HG02588 (cell line): ENCODE measurements around the gene ZNF431.
A peak's percentile ranks its signal among the peaks of the same experiment; 100 is the strongest.
"Not testable (repeated sequence)": the region's sequence is repeated elsewhere in the genome, so short reads cannot be mapped to it uniquely, and the experiment has no call there.

ENCODE experiments used
- ATAC-seq: cut with Tn5 transposase; IDR thresholded peaks from one replicate; pipeline ENCODE4 v1.9.1; 2021; ENCODE audit warnings: mild to moderate bottlenecking, moderate library complexity; ENCODE audit not compliant: unreplicated experiment

Gene ZNF431

DNA sequence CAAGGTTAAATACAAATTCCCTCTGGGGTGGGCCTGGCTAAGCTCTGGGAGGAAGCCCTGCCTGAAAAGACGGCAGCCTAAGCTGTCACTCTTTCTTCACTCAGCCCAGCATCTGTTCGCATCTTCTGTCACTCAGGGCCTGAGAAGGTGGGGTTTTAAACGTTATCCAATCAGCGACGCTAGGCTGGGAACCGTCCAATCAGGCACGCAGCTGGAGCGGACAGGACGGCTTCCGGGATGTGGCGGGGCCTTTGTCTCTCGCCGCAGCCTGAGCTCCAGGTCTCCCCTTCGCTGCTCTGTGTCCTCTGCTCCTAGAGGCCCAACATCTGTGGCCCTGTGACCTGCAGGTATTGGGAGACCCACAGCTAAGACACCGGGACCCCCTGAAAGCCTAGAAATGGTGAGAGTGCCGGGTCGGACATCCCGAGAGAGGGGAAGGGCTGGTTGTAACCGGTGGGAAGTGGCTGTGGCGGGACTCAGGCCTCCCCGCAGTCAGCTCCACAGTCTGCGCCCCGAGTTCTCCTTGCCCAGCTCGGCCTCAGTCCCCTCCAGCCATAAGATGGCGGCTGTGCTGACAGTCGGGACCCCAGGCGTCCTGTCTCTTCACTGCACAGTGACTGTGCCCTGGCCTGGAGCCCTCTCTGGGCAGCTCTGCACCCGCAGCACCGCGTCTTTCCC is at the start of gene ZNF431:
Gene ZNF431, plus strand, starts transcription at position 254 of the 678 bp plus-strand sequence. Its CDS starts 144 bp downstream, at position 398.
- ATAC-seq: peak; percentile 98

DNA sequence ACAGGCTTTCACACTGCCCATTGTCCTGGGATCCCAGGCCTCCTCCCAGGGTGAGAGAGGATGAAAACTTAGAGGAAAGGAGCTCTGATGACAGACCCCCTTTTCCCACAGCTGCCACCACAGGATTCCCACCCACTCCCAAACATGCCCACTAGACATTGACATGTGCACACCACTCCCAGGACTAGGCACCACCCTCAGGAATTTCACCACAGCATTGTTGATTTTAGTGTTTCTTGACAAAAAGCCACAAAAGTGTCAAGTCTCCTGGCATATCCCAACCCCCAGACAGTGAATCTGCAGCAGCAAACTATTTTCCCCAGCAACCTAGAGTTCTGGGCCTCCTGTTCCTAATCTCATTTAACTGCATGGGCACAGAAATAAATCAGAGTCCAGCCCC is 49.7 kb upstream of the ZNF431 start:
- no peak for ATAC-seq

GRCh38 chr19:21094347-21095025 is 47.4 kb upstream of the ZNF431 start:
- ATAC-seq: no peak

DNA sequence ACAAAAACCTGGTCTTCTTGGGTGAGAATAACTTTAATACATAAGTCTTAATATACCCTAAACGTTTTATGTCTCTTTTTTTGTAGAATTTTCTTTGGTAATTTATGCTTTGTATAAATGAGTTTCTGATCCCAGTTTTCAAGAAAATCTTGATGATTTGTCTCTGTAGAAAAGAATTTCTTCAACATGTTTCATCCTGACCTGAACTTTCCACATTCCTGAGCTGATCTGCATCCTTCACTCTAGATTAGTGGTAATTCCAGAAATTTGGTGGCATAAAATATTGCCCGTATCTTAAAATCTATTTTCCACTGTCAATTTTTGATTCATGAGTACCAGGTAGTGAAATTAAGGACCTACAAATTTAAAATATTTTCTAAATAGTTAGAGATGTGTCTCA is 43.5 kb upstream of the ZNF431 start:
- no peak for ATAC-seq

GRCh38 chr19:21101521-21102242 is 40.2 kb upstream of the ZNF431 start:
- no peak for ATAC-seq

DNA sequence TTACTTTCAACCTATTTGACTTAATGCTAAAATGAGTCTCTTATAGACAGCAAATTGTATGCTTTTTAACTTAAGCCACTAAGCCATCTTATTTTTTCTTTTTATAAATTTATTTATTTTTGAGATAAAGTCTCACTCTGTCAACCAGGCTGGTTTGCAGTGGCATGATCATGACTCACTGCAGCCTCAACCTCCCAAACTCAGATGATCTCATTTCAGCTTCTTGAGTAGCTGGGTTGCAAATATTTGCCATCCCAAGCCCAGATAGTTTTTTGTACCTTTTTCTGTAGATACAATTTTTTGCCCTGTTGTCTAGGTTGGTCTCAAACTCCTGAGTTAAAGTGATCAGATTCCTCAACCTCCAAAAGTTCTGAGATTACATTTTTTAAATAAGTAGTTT is 32.7 kb upstream of the ZNF431 start:
- ATAC-seq: no peak

- no peak for ATAC-seq
These were observed 31.7 kb upstream of the ZNF431 start for GRCh38 chr19:21110183-21110582.

DNA sequence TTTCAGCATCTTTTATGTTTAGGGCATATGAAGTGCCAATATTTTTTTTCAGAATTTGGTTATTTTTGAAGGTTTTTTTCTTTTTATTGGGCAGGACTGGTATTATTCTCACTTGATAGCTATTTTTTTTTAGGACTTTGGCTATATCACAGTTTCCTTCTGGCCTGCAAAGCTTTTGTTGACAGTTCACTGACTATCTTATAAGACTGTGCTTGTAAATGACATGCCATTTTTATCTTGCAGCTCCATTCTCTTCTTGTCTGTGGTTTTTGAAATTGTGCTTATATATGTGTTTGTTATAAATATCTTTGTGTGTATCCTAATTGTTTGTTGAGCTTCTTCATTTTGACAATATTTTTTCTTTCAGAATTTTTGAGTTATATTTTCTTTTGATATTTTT is 26.4 kb upstream of the ZNF431 start:
- no peak for ATAC-seq

- no peak for ATAC-seq
These were observed 24.6 kb upstream of the ZNF431 start for GRCh38 chr19:21117041-21117907.

DNA sequence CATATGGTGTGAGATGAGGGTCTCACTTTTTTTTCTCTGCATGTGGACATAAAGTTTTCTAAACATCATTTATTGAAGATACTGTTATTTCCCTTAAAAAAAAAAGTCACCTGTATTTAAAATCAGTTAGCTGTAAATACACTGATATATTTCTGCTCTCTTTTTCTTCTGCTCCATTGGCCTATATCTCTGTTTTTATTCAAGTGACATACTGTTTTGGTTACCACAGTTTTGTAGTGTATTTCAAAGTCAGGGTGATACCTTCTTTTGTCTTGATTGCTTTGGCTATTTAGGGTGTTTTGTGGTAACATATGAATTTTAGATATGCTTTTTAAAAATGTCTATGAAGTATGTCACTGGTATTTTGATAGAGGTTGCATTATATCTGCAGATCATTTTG is 15.8 kb upstream of the ZNF431 start:
- ATAC-seq: no peak

- no peak for ATAC-seq
These were observed 14.8 kb upstream of the ZNF431 start for GRCh38 chr19:21127001-21127400.

DNA sequence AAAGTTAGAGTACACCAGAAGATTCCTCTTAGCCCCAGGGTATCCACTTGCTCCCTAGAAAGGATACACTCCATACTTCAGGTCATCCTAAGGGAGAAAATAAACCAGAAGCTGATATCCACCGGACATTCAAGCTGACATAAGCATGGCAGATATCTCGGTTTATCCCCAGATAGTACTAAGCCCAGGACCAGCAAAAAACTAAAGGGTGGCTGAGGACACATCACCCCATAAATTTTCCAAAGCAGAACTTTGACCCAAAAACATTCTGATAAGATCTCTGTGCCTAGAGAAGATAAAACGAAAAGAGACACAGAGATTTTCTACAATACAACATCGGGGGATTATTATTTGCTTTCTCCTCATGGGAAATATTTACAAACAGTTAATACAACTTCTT is 13.9 kb upstream of the ZNF431 start:
- no peak for ATAC-seq

- no peak for ATAC-seq
These were observed 12.7 kb upstream of the ZNF431 start for GRCh38 chr19:21128901-21129698.

DNA sequence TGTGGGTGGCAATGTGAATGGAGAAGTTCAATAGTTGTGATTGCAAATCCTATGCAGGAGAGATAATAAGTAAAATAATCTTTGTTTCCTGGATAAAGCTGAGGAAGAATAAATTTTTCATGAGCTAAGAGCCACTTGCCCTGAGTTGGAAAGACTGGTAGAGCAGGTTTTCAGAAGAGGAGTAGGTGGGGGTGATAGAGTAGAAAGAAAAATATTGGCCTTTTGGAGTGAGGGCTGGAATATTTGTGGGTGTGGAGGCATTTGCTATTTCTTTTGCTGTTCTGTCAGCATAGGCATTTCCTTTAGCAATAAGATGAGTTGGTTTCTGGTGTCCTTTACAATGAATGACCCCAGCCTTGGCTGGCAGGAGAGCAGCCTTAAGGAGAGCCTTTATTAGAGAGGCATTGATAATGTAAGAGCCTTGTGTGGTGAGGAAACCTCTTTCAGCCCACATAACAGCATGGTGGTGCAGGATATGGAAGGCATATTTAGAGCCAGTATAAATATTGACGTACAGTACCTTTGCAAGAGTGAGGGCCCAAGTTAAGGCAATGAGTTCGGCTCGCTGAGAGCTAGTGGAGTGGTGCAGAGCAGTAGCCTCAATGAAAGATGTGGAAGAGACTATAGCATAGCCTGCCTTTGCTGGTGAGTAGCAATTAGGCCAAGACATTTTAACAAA is 11.6 kb upstream of the ZNF431 start:
- ATAC-seq: no peak

DNA sequence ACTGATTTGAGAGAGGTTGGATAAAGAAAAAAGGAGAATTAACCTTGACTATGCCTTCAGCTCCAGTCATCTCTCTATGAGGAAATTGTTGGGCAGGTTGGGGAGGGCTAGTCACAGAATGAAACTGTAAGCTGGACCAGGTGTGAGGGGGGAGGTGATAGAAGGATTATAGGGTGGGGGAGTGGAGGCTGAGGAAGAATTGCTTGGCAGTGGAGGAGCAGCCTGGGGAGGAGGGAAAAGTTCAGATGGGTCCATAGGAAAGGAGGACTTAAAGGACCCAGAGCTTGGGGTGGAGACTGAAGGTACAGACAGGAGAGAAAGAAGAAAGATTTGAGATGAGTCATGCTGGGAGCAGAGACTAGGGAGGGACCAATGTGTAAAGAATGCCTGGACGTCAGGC is 8.2 kb upstream of the ZNF431 start:
- ATAC-seq: no peak

GRCh38 chr19:21134934-21135366 is 6.9 kb upstream of the ZNF431 start:
- ATAC-seq: no peak

GRCh38 chr19:21135433-21135832 is 6.4 kb upstream of the ZNF431 start:
- ATAC-seq: no peak

- ATAC-seq: no peak
These were observed 3.7 kb upstream of the ZNF431 start for GRCh38 chr19:21138130-21138529.

GRCh38 chr19:21141006-21141405 is 834 bp upstream of the ZNF431 start:
- ATAC-seq: not testable (repeated sequence)

- no peak for ATAC-seq
These were observed 1.6 kb downstream of the ZNF431 start for GRCh38 chr19:21143428-21143827.
